Measurements from ENCODE around the gene CMTR1. TPM values are rescaled to one million over a fixed set of nuclear protein-coding genes. Genes with fewer than 3 reads are reported as not detected.

Gene CMTR1, protein sequence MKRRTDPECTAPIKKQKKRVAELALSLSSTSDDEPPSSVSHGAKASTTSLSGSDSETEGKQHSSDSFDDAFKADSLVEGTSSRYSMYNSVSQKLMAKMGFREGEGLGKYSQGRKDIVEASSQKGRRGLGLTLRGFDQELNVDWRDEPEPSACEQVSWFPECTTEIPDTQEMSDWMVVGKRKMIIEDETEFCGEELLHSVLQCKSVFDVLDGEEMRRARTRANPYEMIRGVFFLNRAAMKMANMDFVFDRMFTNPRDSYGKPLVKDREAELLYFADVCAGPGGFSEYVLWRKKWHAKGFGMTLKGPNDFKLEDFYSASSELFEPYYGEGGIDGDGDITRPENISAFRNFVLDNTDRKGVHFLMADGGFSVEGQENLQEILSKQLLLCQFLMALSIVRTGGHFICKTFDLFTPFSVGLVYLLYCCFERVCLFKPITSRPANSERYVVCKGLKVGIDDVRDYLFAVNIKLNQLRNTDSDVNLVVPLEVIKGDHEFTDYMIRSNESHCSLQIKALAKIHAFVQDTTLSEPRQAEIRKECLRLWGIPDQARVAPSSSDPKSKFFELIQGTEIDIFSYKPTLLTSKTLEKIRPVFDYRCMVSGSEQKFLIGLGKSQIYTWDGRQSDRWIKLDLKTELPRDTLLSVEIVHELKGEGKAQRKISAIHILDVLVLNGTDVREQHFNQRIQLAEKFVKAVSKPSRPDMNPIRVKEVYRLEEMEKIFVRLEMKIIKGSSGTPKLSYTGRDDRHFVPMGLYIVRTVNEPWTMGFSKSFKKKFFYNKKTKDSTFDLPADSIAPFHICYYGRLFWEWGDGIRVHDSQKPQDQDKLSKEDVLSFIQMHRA
- 10 to 100 TPM; 62.5 to 82.7 (median 75.2) TPM for total RNA-seq
- 59.6 TPM for total RNA-seq (2013)
- total RNA-seq, result 82.6 to 305 (median 122) reads per million in 29 experiments

DNA sequence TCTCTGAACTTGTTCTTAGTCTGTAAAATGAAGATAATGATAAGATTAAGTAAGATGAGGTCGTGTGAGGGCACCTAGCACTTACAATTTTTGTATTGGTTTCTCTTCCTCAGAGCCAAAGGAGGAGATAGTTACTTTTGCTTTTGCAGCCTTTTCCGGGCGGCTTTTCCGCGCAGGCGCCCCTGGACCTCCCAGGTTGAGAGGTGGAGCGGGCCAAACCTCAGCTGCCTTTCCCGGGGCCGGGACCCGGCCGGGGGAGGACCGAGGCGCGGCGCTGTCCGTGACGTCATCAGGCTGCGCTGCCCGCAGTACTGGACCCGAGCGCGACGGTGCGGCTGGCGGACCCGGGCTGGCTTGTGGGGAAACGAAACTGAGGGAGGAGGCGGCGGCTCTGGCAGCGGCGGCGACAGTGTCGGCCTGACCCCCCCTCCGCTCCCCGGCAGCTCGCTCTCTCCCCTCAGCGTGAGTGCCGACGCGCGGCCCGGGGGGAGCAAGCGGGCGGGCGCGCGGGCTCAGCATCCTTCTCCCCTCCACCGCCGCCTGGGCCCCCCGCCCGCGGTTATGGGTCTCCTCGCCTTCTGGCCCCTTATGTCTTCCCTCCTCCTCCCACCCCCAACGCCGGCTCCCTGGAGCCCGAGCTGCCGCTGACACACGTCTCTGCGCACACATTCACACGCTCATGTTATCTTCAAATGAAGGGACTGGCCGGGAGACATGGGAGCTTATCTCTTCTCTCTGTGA is at the start of gene CMTR1:
CMTR1 (plus strand) TSS at position 306 of the 741 bp plus-strand sequence. CDS start 2,409 bp downstream, outside the sequence.
- Mint-ChIP-seq H3K27ac (peak within 1 kb of the TSS; percentile 95 to 96), H3K27me3 (peaks cover 3 to 6% of the 10 kb centered on the region in 2 donors), H3K36me3 (peaks cover 17% of the 10 kb centered on the region), H3K4me3 (peak within 1 kb of the TSS; percentile 92 to 93 (median 93)), H3K9me3 (peaks cover 0 to 4% (median 0%) of the 10 kb centered on the region in 3 donors), H3K4me1 (peaks cover 45 to 52% (median 49%) of the 10 kb centered on the region in 3 donors)
- H3K36me3 ChIP-seq (ENCODE audit: control insufficient read depth in 2 of 2, extremely low read depth in 1 of 2, insufficient read depth in 1 of 2, low read length in 1 of 2), result peaks cover 0 to 25% of the 10 kb centered on the region in 2 donors
- peak within 1 kb of the TSS; percentile 86 for H3K27ac ChIP-seq (ENCODE audit: low read length)
- peak; percentile 89 to 93 (median 92) for ATAC-seq (replicated peaks in 1 of 4)
- peak; percentile 87 to 98 (median 94) for DNase-seq
- ChIA-PET CTCF (interaction anchor here (0.6 to 1.5 kb wide), 8 partner anchors 9 to 415 kb away, joined by 3 to 11 read pairs (median 4); no protein-coding TSS in a partner anchor), POLR2A (interaction anchor here (0.6 to 1.1 kb wide), 5 partner anchors 9 to 754 kb away, joined by 3 to 5 read pairs (median 3); partner anchors contain the start of gene CDKN1A (in 1 of the 2))
- 0% methylated on average over 48 of the region's 61 CpGs for WGBS (ENCODE audit: insufficient coverage)
- H3K9me3 ChIP-seq, result no peaks in the 10 kb centered on the region
- peak within 1 kb of the TSS; percentile 66 to 81 for H3K4me3 ChIP-seq (ENCODE audit: control insufficient read depth in 1 of 2, extremely low read depth in 1 of 2, low read length in 1 of 2)
- H3K27me3 ChIP-seq (replicated peaks in 1 of 2; ENCODE audit: control insufficient read depth in 2 of 2, extremely low read depth in 1 of 2, insufficient read depth in 2 of 2, low read length in 1 of 2), result no peaks in the 10 kb centered on the region
- H3K4me1 ChIP-seq (ENCODE audit: control insufficient read depth in 1 of 2, extremely low read depth in 1 of 2, insufficient read depth in 2 of 2, low read length in 2 of 2), result peaks cover 7 to 25% of the 10 kb centered on the region in 2 experiments

DNA sequence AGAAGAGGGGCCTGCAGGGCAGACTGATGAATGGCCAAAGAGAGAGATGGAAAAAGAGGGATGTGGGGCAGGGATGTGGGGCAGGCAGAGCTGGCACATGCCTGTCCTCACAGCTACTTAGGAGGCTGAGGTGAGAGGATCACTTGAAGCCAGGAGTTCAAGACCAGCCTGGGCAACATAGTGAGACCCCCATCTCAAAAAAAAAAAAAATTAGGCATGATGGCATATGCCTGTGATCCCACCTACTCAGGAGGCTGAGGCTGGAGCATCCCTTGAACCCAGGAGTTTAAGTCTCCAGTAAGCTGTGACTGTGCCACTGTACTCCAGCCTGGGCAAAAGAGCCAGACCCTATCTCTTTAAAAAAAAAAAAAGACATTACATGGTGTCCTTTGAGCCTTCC is 44.4 kb upstream of the CMTR1 start:
- H3K27ac ChIP-seq (ENCODE audit: low read length), result no peak overlapping the region
- H3K9me3 Mint-ChIP-seq, result no peaks in the 10 kb centered on the region
- H3K36me3 Mint-ChIP-seq, result peaks cover 13% of the 10 kb centered on the region
- peaks cover 0 to 5% (median 0%) of the 10 kb centered on the region in 3 donors for H3K4me1 Mint-ChIP-seq
- H3K27me3 Mint-ChIP-seq, result no peaks in the 10 kb centered on the region
- H3K36me3 ChIP-seq (ENCODE audit: control insufficient read depth in 2 of 2, extremely low read depth in 1 of 2, insufficient read depth in 1 of 2, low read length in 1 of 2), result peaks cover 5 to 59% of the 10 kb centered on the region in 2 donors
- no peak for DNase-seq
- CTCF ChIA-PET, result interaction anchor here (0.7 kb wide), 2 partner anchors 31 to 340 kb away, joined by 4 read pairs; no protein-coding TSS in a partner anchor
- no peaks in the 10 kb centered on the region for H3K4me1 ChIP-seq (ENCODE audit: control insufficient read depth in 1 of 2, extremely low read depth in 1 of 2, insufficient read depth in 2 of 2, low read length in 2 of 2)
- H3K9me3 ChIP-seq, result no peaks in the 10 kb centered on the region
- H3K4me3 ChIP-seq (ENCODE audit: control insufficient read depth in 1 of 2, extremely low read depth in 1 of 2, low read length in 1 of 2), result no peak overlapping the region
- H3K4me3 Mint-ChIP-seq, result no peak overlapping the region
- ATAC-seq (replicated peaks in 1 of 4), result no peak
- H3K27ac Mint-ChIP-seq, result no peak overlapping the region
- H3K27me3 ChIP-seq (replicated peaks in 1 of 2; ENCODE audit: control insufficient read depth in 2 of 2, extremely low read depth in 1 of 2, insufficient read depth in 2 of 2, low read length in 1 of 2), result no peaks in the 10 kb centered on the region
- POLR2A ChIA-PET, result no interaction called here

DNA sequence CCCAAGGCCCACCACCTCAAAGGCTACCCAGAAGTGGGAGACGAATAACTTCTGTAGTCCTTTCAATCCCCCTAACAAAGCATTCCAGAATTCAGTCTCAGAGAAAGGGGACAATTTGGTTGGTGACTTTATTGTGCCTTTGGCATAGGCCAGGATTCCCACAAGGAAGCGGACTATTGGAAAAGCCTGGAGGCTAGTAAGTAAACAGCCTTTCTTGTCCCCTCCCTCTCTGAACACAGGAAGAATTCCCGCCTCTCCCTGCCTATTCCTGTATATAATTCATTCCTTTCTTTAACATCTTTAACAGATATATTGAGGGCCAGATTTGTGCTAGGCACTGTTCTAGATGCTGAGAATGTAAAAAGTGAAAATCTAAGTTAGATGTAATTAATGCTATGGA is 43.2 kb upstream of the CMTR1 start:
- H3K27me3 Mint-ChIP-seq, result no peaks in the 10 kb centered on the region
- H3K36me3 Mint-ChIP-seq, result peaks cover 14% of the 10 kb centered on the region
- Histone ChIP-seq H3K4me1 (ENCODE audit: control insufficient read depth in 1 of 2, extremely low read depth in 1 of 2, insufficient read depth in 2 of 2, low read length in 2 of 2) (no peaks in the 10 kb centered on the region), H3K27ac (ENCODE audit: low read length) (no peak overlapping the region), H3K9me3 (no peaks in the 10 kb centered on the region), H3K4me3 (ENCODE audit: control insufficient read depth in 1 of 2, extremely low read depth in 1 of 2, low read length in 1 of 2) (no peak overlapping the region), H3K27me3 (replicated peaks in 1 of 2; ENCODE audit: control insufficient read depth in 2 of 2, extremely low read depth in 1 of 2, insufficient read depth in 2 of 2, low read length in 1 of 2) (no peaks in the 10 kb centered on the region), H3K36me3 (ENCODE audit: control insufficient read depth in 2 of 2, extremely low read depth in 1 of 2, insufficient read depth in 1 of 2, low read length in 1 of 2) (peaks cover 0 to 53% of the 10 kb centered on the region in 2 donors)
- H3K9me3 Mint-ChIP-seq, result no peaks in the 10 kb centered on the region
- H3K4me1 Mint-ChIP-seq, result peaks cover 0 to 5% (median 0%) of the 10 kb centered on the region in 3 donors
- ATAC-seq (replicated peaks in 1 of 4) (no peak), DNase-seq (no peak)
- no peak overlapping the region for H3K4me3 Mint-ChIP-seq
- ChIA-PET POLR2A (no interaction called here), CTCF (no interaction called here)
- H3K27ac Mint-ChIP-seq, result no peak overlapping the region
- WGBS (ENCODE audit: insufficient coverage), result no CpG with 5 or more reads among the region's 3 CpGs

DNA sequence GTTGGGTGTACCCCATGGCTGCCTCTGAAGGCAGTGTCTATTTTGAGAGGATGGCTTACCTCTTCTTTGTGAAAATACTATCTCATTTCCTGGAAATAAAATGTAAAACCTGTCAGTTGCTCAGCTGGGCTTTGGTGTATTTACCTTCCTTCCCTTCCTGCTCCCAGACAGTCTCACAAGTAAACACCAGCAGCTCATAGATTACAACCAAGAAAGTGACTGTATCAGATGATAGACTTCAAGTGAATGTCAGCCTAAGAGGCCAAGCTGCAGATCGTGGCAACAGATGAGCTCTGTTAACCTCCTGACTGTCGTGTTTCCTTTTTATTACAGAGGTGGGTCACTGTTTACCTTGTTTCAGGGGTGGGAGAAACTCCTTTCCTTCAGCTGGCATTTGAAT is 41.9 kb upstream of the CMTR1 start:
- Histone ChIP-seq H3K4me1 (ENCODE audit: control insufficient read depth in 1 of 2, extremely low read depth in 1 of 2, insufficient read depth in 2 of 2, low read length in 2 of 2) (no peaks in the 10 kb centered on the region), H3K36me3 (ENCODE audit: control insufficient read depth in 2 of 2, extremely low read depth in 1 of 2, insufficient read depth in 1 of 2, low read length in 1 of 2) (peaks cover 0 to 50% of the 10 kb centered on the region in 2 donors), H3K9me3 (no peaks in the 10 kb centered on the region), H3K27me3 (replicated peaks in 1 of 2; ENCODE audit: control insufficient read depth in 2 of 2, extremely low read depth in 1 of 2, insufficient read depth in 2 of 2, low read length in 1 of 2) (no peaks in the 10 kb centered on the region), H3K27ac (ENCODE audit: low read length) (no peak overlapping the region), H3K4me3 (ENCODE audit: control insufficient read depth in 1 of 2, extremely low read depth in 1 of 2, low read length in 1 of 2) (no peak overlapping the region)
- CTCF ChIA-PET, result no interaction called here
- Mint-ChIP-seq H3K4me3 (no peak overlapping the region), H3K27me3 (no peaks in the 10 kb centered on the region), H3K36me3 (peaks cover 14% of the 10 kb centered on the region), H3K9me3 (no peaks in the 10 kb centered on the region), H3K27ac (peak overlapping the region in 1 of 2 donors; percentile 24), H3K4me1 (peaks cover 0 to 5% (median 0%) of the 10 kb centered on the region in 3 donors)
- POLR2A ChIA-PET, result interaction anchor here in 1 of 2 donors (0.6 kb wide), 1 partner anchor 52 kb away, joined by 7 read pairs; no protein-coding TSS in a partner anchor
- DNase-seq (no peak), ATAC-seq (replicated peaks in 1 of 4) (no peak)
- WGBS (ENCODE audit: insufficient coverage), result 75% methylated on average over 1 of the region's 2 CpGs

DNA sequence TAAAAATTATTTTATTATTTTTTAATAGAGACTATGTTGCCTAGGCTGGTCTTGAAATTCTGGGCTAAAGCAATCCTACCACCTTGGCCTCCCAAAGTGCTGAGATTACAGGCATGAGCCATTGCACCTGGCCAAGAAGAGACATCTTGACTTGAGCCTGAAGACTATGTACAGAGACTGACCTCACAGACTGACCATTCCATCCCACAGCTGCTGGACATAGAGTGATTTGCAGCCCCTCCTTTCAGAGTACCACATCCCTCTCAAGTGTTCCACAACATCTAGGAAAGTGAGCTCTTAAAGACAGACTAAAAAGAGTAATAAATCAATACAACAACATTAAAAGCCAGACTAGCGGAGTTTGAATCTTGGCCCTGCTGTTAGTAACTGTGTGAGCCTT is 40.2 kb upstream of the CMTR1 start:
- Histone ChIP-seq H3K27me3 (replicated peaks in 1 of 2; ENCODE audit: control insufficient read depth in 2 of 2, extremely low read depth in 1 of 2, insufficient read depth in 2 of 2, low read length in 1 of 2) (no peaks in the 10 kb centered on the region), H3K4me3 (ENCODE audit: control insufficient read depth in 1 of 2, extremely low read depth in 1 of 2, low read length in 1 of 2) (no peak overlapping the region), H3K4me1 (ENCODE audit: control insufficient read depth in 1 of 2, extremely low read depth in 1 of 2, insufficient read depth in 2 of 2, low read length in 2 of 2) (no peaks in the 10 kb centered on the region), H3K36me3 (ENCODE audit: control insufficient read depth in 2 of 2, extremely low read depth in 1 of 2, insufficient read depth in 1 of 2, low read length in 1 of 2) (peaks cover 0 to 35% of the 10 kb centered on the region in 2 donors), H3K27ac (ENCODE audit: low read length) (no peak overlapping the region), H3K9me3 (no peaks in the 10 kb centered on the region)
- H3K4me1 Mint-ChIP-seq, result peaks cover 0 to 5% (median 0%) of the 10 kb centered on the region in 3 donors
- CTCF ChIA-PET, result no interaction called here
- WGBS (ENCODE audit: insufficient coverage), result no CpG with 5 or more reads among the region's 1 CpG
- no peak overlapping the region for H3K4me3 Mint-ChIP-seq
- no peak overlapping the region for H3K27ac Mint-ChIP-seq
- ATAC-seq (replicated peaks in 1 of 4), result no peak
- H3K36me3 Mint-ChIP-seq, result peaks cover 10% of the 10 kb centered on the region
- H3K27me3 Mint-ChIP-seq, result no peaks in the 10 kb centered on the region
- POLR2A ChIA-PET, result no interaction called here
- H3K9me3 Mint-ChIP-seq, result no peaks in the 10 kb centered on the region
- DNase-seq, result no peak
